B cell (primary cell): ENCODE results near the gene ANKRD11. TPM values are rescaled to one million over a fixed set of nuclear protein-coding genes. Genes with fewer than 3 reads are reported as not detected.

Source experiments
- ATAC-seq: fragments of 200-7000 bp; cut with Tn5 transposase; one replicate; pipeline ENCODE4 v1.10.0; 2021; ENCODE audit warnings: low read depth, mild to moderate bottlenecking, moderate number of reproducible peaks, moderate library complexity
- CTCF ChIA-PET: fragments of 350-600 bp; sonication (Branson Sonifier 250); formaldehyde crosslinking; loops from one replicate; lab custom pipeline; 2021; ENCODE audit warnings: antibody characterized with exemption, inconsistent platforms; lab: Charles Lee
- POLR2A ChIA-PET: fragments of 350-600 bp; sonication (Branson Sonifier 250); formaldehyde crosslinking; loops from one replicate; lab custom pipeline; 2021; ENCODE audit warnings: antibody characterized with exemption; lab: Charles Lee
- DNase-seq: peaks from one replicate; pipeline ENCODE4 v3.0.0; 2013
- H2AFZ ChIP-seq: 2 replicates; pipeline ENCODE4 v1.6.1; 2012; ENCODE audit warnings: mild to moderate bottlenecking, low read depth, low read length; ENCODE audit not compliant: insufficient read depth, poor library complexity, severe bottlenecking
- H3K27ac ChIP-seq, 2 donors: 1 replicate in 1 of 2; 2 replicates in 1 of 2; pipeline ENCODE4 v1.5.1; 2012 to 2013; ENCODE audit warnings: low read length in 2 of 2, mild to moderate bottlenecking in 2 of 2, moderate library complexity in 1 of 2
- H3K27me3 ChIP-seq, 4 experiments: fragments of 200-600 bp in 1 of 4; sonication (generic) in 1 of 4; replicated peaks in 1 of 4; 1 replicate in 2 of 4; 2 replicates in 2 of 4; pipeline versions ENCODE4 v1.6.1 to v1.7.0; 2013 to 2016; ENCODE audit warnings: low read length in 3 of 4, mild to moderate bottlenecking in 2 of 4, mixed read lengths in 1 of 4, moderate library complexity in 1 of 4; ENCODE audit not compliant: insufficient read depth in 4 of 4, control insufficient read depth in 3 of 4; ENCODE audit errors: control extremely low read depth in 1 of 4
- H3K36me3 ChIP-seq, 2 experiments: replicated peaks in 1 of 2; 1 replicate in 1 of 2; 2 replicates in 1 of 2; pipeline versions ENCODE4 v1.6.1 to v1.7.1; 2013; ENCODE audit warnings: low read length in 1 of 2; ENCODE audit not compliant: insufficient read depth in 2 of 2, control insufficient read depth in 1 of 2; ENCODE audit errors: control extremely low read depth in 1 of 2, extremely low read depth in 1 of 2
- H3K4me1 ChIP-seq, 2 donors: fragments of 200-600 bp in 1 of 2; sonication (generic) in 1 of 2; 1 replicate in 1 of 2; 2 replicates in 1 of 2; pipeline versions ENCODE4 v1.5.1 to v1.6.1; 2013 to 2017; ENCODE audit warnings: low read length in 2 of 2; ENCODE audit not compliant: control insufficient read depth in 2 of 2, insufficient read depth in 2 of 2
- H3K4me2 ChIP-seq: replicated peaks from 2 replicates; pipeline ENCODE3; 2012; ENCODE audit warnings: mild to moderate bottlenecking, low read depth, low read length; ENCODE audit not compliant: poor library complexity, severe bottlenecking
- H3K4me3 ChIP-seq, 5 experiments: fragments of 200-600 bp in 1 of 5; sonication (generic) in 1 of 5; 1 replicate in 3 of 5; 2 replicates in 2 of 5; pipeline versions ENCODE4 v1.5.1 to v1.7.0; 2011 to 2016; ENCODE audit warnings: low read length in 4 of 5, mild to moderate bottlenecking in 4 of 5, low read depth in 2 of 5, control low read depth in 1 of 5, moderate library complexity in 1 of 5; ENCODE audit not compliant: insufficient read depth in 1 of 5; ENCODE audit errors: control extremely low read depth in 1 of 5, extremely low read depth in 1 of 5
- H3K79me2 ChIP-seq: fragments of 200-600 bp; sonication (generic); one replicate; pipeline ENCODE4 v1.6.0; 2016; ENCODE audit warnings: low read length; ENCODE audit not compliant: control insufficient read depth, insufficient read depth
- H3K9ac ChIP-seq: fragments of 200-600 bp; sonication (generic); 2 replicates; pipeline ENCODE4 v1.6.1; 2017; ENCODE audit warnings: mild to moderate bottlenecking, low read length, moderate library complexity
- H3K9me3 ChIP-seq, 3 donors: one replicate each; pipeline versions ENCODE4 v1.6.1 to v1.7.1; 2013; ENCODE audit warnings: low read length in 2 of 3; ENCODE audit not compliant: control insufficient read depth in 2 of 3, insufficient read depth in 1 of 3; ENCODE audit errors: control extremely low read depth in 1 of 3
- H4K20me1 ChIP-seq: 2 replicates; pipeline ENCODE4 v1.6.0; 2012; ENCODE audit warnings: mild to moderate bottlenecking, low read length; ENCODE audit not compliant: insufficient read depth, control insufficient read depth, poor library complexity, severe bottlenecking
- H3K27ac Mint-ChIP-seq: one replicate; pipeline ENCODE4 v1.8.0; 2021; ENCODE audit warnings: mixed read lengths
- H3K27me3 Mint-ChIP-seq: one replicate; pipeline ENCODE4 v1.8.0; 2021; ENCODE audit warnings: mixed read lengths
- H3K4me1 Mint-ChIP-seq: one replicate; pipeline ENCODE4 v1.8.0; 2021; ENCODE audit warnings: mixed read lengths
- H3K4me3 Mint-ChIP-seq: one replicate; pipeline ENCODE4 v1.8.0; 2021; ENCODE audit warnings: mixed read lengths
- H3K9me3 Mint-ChIP-seq: one replicate; pipeline ENCODE4 v1.8.0; 2022; ENCODE audit warnings: mixed read lengths; ENCODE audit not compliant: insufficient read depth
- CTCF ChIP-seq: fragments of 200-600 bp; IDR thresholded peaks from one replicate; pipeline ENCODE4 v1.8.0; 2022; ENCODE audit warnings: antibody characterized with exemption, mild to moderate bottlenecking
- EZH2 ChIP-seq: IDR thresholded peaks from 2 replicates; pipeline ENCODE4 v1.6.1; 2012; ENCODE audit warnings: borderline replicate concordance, low read depth, mild to moderate bottlenecking, moderate library complexity, low read length; ENCODE audit not compliant: insufficient read depth, poor library complexity, severe bottlenecking
- WGBS: methylation state at CpG from one replicate; pipeline ENCODE4 v1.1.5; 2013; ENCODE audit warnings: missing lambda C conversion rate; ENCODE audit not compliant: insufficient coverage; 5-methylcytosine and 5-hydroxymethylcytosine counted together
- intact Hi-C: fragments of 100-400 bp; cut with micrococcal nuclease; formaldehyde crosslinking; loops from one replicate; pipeline ENCODE4 v1.10.0; 2022
- polyA plus RNA-seq: library from polyadenylated mRNA; depleted of rRNA; stranded (reverse); fragments of >200 nt; gene quantifications from 2 replicates; pipeline ENCODE4 v1.2.3, GENCODE V29; 2012
- total RNA-seq, 2 donors: library from RNA; stranded (reverse); fragments of 120-200 nt in 1 of 2; gene quantifications; 1 replicate in 1 of 2; 2 replicates in 1 of 2; pipeline versions ENCODE4 v1.2.3 to v1.2.4, GENCODE V29; 2013 to 2022

Gene ANKRD11
- total and polyA plus RNA-seq, 2 donors (not counting 1 experiment from before 2014, with no cell fraction given): 67.9 to 314 TPM

GRCh38 chr16:89377453-89377848, 112.9 kb downstream of the ANKRD11 start:
- H3K4me3 ChIP-seq: no peak overlapping the region
- H2AFZ ChIP-seq: no peak overlapping the region
- WGBS: 100% methylated on average over 2 of the region's 8 CpGs
- no peak overlapping the region for H3K4me3 Mint-ChIP-seq
- ATAC-seq (no peak), DNase-seq (no peak)
- no peak overlapping the region for H3K9ac ChIP-seq
- TF ChIP-seq CTCF: no peak
- TF ChIP-seq EZH2: no peak
- H3K9me3 ChIP-seq: peaks cover 0 to 18% (median 7%) of the 10 kb centered on the region in 3 donors
- no peak overlapping the region for H3K27ac ChIP-seq
- intact Hi-C loops: loop anchor here (10.0 kb wide), 1 partner anchor 123 kb away; no protein-coding TSS in a partner anchor
- no peaks in the 10 kb centered on the region for H3K27me3 Mint-ChIP-seq
- peaks cover 2% of the 10 kb centered on the region for H3K9me3 Mint-ChIP-seq
- no peaks in the 10 kb centered on the region for H3K27me3 ChIP-seq
- H3K27ac Mint-ChIP-seq: no peak overlapping the region
- POLR2A ChIA-PET: no interaction called here
- peaks cover 99% of the 10 kb centered on the region for H4K20me1 ChIP-seq
- H3K79me2 ChIP-seq: peaks cover 99% of the 10 kb centered on the region
- no peak overlapping the region for H3K4me2 ChIP-seq
- H3K36me3 ChIP-seq: peaks cover 0 to 5% of the 10 kb centered on the region in 2 experiments
- peaks cover 39 to 61% of the 10 kb centered on the region in 2 donors for H3K4me1 ChIP-seq
- CTCF ChIA-PET: no interaction called here
- H3K4me1 Mint-ChIP-seq: peaks cover 84% of the 10 kb centered on the region

DNA sequence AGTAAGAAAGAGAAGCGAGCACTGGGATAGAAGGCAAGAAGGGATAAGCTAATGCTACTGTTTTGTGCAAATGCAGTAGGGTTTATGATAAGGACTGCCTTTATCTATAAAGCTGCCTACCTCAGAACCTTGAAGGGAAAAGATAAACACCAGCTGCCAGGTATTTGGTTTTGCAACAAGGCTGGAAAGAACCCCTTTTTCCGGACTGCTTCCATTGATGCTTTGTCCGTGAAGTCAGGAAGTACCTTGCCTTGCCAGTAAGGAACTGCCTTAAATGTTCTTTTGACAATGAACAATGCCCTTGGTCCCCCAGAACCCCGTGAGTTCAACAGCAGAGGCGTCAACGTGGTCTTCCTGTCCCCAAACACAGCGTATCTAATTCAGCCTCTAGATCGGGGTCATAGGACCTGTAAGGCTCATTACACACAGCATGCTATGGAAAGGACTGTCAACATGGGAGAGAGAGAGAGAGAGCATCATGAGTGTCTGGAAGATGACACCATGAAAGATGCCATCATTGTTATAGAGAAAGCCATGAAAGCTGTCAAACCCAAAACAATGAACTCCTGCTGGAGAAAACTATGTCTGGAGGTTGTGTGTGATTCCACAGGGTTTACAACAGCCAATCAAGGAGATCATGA, 113.4 kb downstream of the ANKRD11 start:
- Mint-ChIP-seq H3K4me1 (peaks cover 84% of the 10 kb centered on the region), H3K9me3 (peaks cover 2% of the 10 kb centered on the region), H3K4me3 (peak overlapping the region; percentile 29), H3K27ac (no peak overlapping the region), H3K27me3 (no peaks in the 10 kb centered on the region)
- CTCF ChIA-PET: no interaction called here
- H3K4me3 ChIP-seq: no peak overlapping the region
- no peak overlapping the region for H2AFZ ChIP-seq
- H3K4me2 ChIP-seq: no peak overlapping the region
- intact Hi-C loops: loop anchor here (10.0 kb wide), 1 partner anchor 122 kb away; no protein-coding TSS in a partner anchor
- ATAC-seq (no peak), DNase-seq (no peak)
- WGBS: 100% methylated on average over 3 of the region's 8 CpGs
- H3K9ac ChIP-seq: no peak overlapping the region
- H3K79me2 ChIP-seq: peaks cover 99% of the 10 kb centered on the region
- peaks cover 0 to 6% of the 10 kb centered on the region in 2 experiments for H3K36me3 ChIP-seq
- no peak overlapping the region for H3K27ac ChIP-seq
- H3K9me3 ChIP-seq: peaks cover 0 to 18% (median 7%) of the 10 kb centered on the region in 3 donors
- H3K27me3 ChIP-seq: no peaks in the 10 kb centered on the region
- peaks cover 99% of the 10 kb centered on the region for H4K20me1 ChIP-seq
- TF ChIP-seq CTCF (no peak), EZH2 (no peak)
- peaks cover 39 to 60% of the 10 kb centered on the region in 2 donors for H3K4me1 ChIP-seq
- POLR2A ChIA-PET: no interaction called here
